Measurements from ENCODE around the gene KLF6.

Gene KLF6

GRCh38 chr10:3747248-3747960 is 37.6 kb downstream of the KLF6 start:
- TF ChIP-seq CTCF (IDR thresholded peaks at IDR 0.05; ENCODE audit: insufficient read depth, missing control alignments), result no peak
- DNase-seq (ENCODE audit: insufficient read length, low spot score) (no peak), FAIRE-seq (no peak)

GRCh38 chr10:3746634-3747033 is 38.4 kb downstream of the KLF6 start:
- no peak for TF ChIP-seq CTCF (IDR thresholded peaks at IDR 0.05; ENCODE audit: insufficient read depth, missing control alignments)
- FAIRE-seq (no peak), DNase-seq (ENCODE audit: insufficient read length, low spot score) (no peak)

- FAIRE-seq, result no peak
- no peak for DNase-seq (ENCODE audit: insufficient read length, low spot score)
- TF ChIP-seq CTCF (IDR thresholded peaks at IDR 0.05; ENCODE audit: insufficient read depth, missing control alignments), result no peak
Measured at GRCh38 chr10:3745521-3745920, 39.5 kb downstream of the KLF6 start.

GRCh38 chr10:3741688-3742461 is 43.1 kb downstream of the KLF6 start:
- DNase-seq (ENCODE audit: insufficient read length, low spot score) (no peak), FAIRE-seq (no peak)
- TF ChIP-seq CTCF (IDR thresholded peaks at IDR 0.05; ENCODE audit: insufficient read depth, missing control alignments), result no peak

- FAIRE-seq (no peak), DNase-seq (ENCODE audit: insufficient read length, low spot score) (no peak)
- no peak for TF ChIP-seq CTCF (IDR thresholded peaks at IDR 0.05; ENCODE audit: insufficient read depth, missing control alignments)
Measured at GRCh38 chr10:3740157-3740871, 44.7 kb downstream of the KLF6 start.

GRCh38 chr10:3738855-3739350 is 46.1 kb downstream of the KLF6 start:
- FAIRE-seq (no peak), DNase-seq (ENCODE audit: insufficient read length, low spot score) (no peak)
- TF ChIP-seq CTCF (IDR thresholded peaks at IDR 0.05; ENCODE audit: insufficient read depth, missing control alignments), result no peak
